MM.1S (cell line): ENCODE data around the gene ZBTB32.

Source experiments
- DNase-seq: peaks from one replicate; pipeline ENCODE4 v3.0.0-alpha.2; 2015
- H2AFZ ChIP-seq: fragments of 300-600 bp; sonication (generic); 2 replicates; pipeline ENCODE4 v1.6.0; 2016; ENCODE audit warnings: antibody characterized with exemption, low read length
- H3F3A ChIP-seq: fragments of 300-600 bp; sonication (generic); 2 replicates; pipeline ENCODE4 v1.6.1; 2016; ENCODE audit warnings: mild to moderate bottlenecking, antibody characterized with exemption, low read length, moderate library complexity, mixed read lengths; ENCODE audit not compliant: insufficient read depth
- H3K27ac ChIP-seq: fragments of 300-600 bp; sonication (generic); 2 replicates; pipeline ENCODE4 v1.5.1; 2016; ENCODE audit warnings: mild to moderate bottlenecking, low read length
- H3K27me3 ChIP-seq: fragments of 300-600 bp; sonication (generic); replicated peaks from 2 replicates; pipeline ENCODE4 v1.6.0; 2016; ENCODE audit warnings: low read length; ENCODE audit not compliant: insufficient read depth
- H3K36me3 ChIP-seq: fragments of 300-600 bp; sonication (generic); replicated peaks from 2 replicates; pipeline ENCODE4 v1.6.1; 2016; ENCODE audit warnings: mild to moderate bottlenecking, low read length, mixed read lengths; ENCODE audit not compliant: insufficient read depth
- H3K4me1 ChIP-seq: fragments of 300-600 bp; sonication (generic); 2 replicates; pipeline ENCODE4 v1.6.1; 2016; ENCODE audit warnings: low read length, mixed read lengths
- H3K4me2 ChIP-seq: fragments of 300-600 bp; sonication (generic); 2 replicates; pipeline ENCODE4 v1.6.0; 2016; ENCODE audit warnings: low read depth, low read length
- H3K4me3 ChIP-seq: fragments of 300-600 bp; sonication (generic); 2 replicates; pipeline ENCODE4 v1.5.1; 2016; ENCODE audit warnings: low read length, mixed read lengths
- H3K79me2 ChIP-seq: fragments of 300-600 bp; sonication (generic); 2 replicates; pipeline ENCODE4 v1.6.1; 2016; ENCODE audit warnings: mixed run types, low read length, mixed read lengths
- H3K9ac ChIP-seq: fragments of 300-600 bp; sonication (generic); 2 replicates; pipeline ENCODE4 v1.6.1; 2016; ENCODE audit warnings: low read length, mixed read lengths
- H3K9me2 ChIP-seq: fragments of 300-600 bp; sonication (generic); replicated peaks from 2 replicates; pipeline ENCODE4 v1.6.1; 2016; ENCODE audit warnings: mild to moderate bottlenecking, low read length, mixed read lengths; ENCODE audit not compliant: insufficient read depth
- H3K9me3 ChIP-seq: fragments of 300-600 bp; sonication (generic); replicated peaks from 2 replicates; pipeline ENCODE4 v1.6.1; 2016; ENCODE audit warnings: mild to moderate bottlenecking, low read length, mixed read lengths; ENCODE audit not compliant: insufficient read depth
- H4K20me1 ChIP-seq: fragments of 300-600 bp; sonication (generic); 2 replicates; pipeline ENCODE4 v1.6.1; 2016; ENCODE audit warnings: mild to moderate bottlenecking, low read length, moderate library complexity, mixed read lengths; ENCODE audit not compliant: insufficient read depth
- CTCF ChIP-seq: fragments of 300-600 bp; sonication (generic); IDR thresholded peaks from 2 replicates; pipeline ENCODE4 v1.5.1; 2016; ENCODE audit warnings: antibody characterized with exemption, low read length, mixed read lengths
- EZH2 ChIP-seq: fragments of 300-600 bp; sonication (generic); optimal IDR thresholded peaks from 2 replicates; pipeline ENCODE3; 2017; ENCODE audit warnings: low read depth, mild to moderate bottlenecking, antibody characterized with exemption, low read length, mixed read lengths
- EZH2phosphoT487 ChIP-seq: fragments of 300-600 bp; sonication (generic); IDR thresholded peaks from 2 replicates; pipeline ENCODE4 v1.6.1; 2018; ENCODE audit warnings: antibody characterized with exemption, low read length

Gene ZBTB32

GRCh38 chr19:35708391-35708790 lies 4.0 kb downstream of the ZBTB32 start:
- Histone ChIP-seq H3K9ac (no peak overlapping the region), H3K4me3 (no peak overlapping the region), H4K20me1 (no peaks in the 10 kb centered on the region), H2AFZ (no peak overlapping the region), H3K36me3 (no peaks in the 10 kb centered on the region), H3F3A (no peaks in the 10 kb centered on the region), H3K79me2 (no peaks in the 10 kb centered on the region), H3K27me3 (peaks cover 53% of the 10 kb centered on the region), H3K27ac (no peak overlapping the region), H3K9me2 (no peaks in the 10 kb centered on the region), H3K4me2 (no peak overlapping the region), H3K9me3 (no peaks in the 10 kb centered on the region), H3K4me1 (peaks cover 5% of the 10 kb centered on the region; the same call in 1 of the 2 replicates)
- TF ChIP-seq EZH2phosphoT487 (no peak), CTCF (no peak), EZH2 (no peak)
- DNase-seq = no peak

GRCh38 chr19:35710784-35711723 lies 6.7 kb downstream of the ZBTB32 start:
- Histone ChIP-seq H3K9me2 (no peaks in the 10 kb centered on the region), H3F3A (peaks cover under 1% of the 10 kb centered on the region; the same call in 1 of the 2 replicates), H3K4me1 (peaks cover 9% of the 10 kb centered on the region), H3K27me3 (peaks cover 59% of the 10 kb centered on the region), H4K20me1 (no peaks in the 10 kb centered on the region), H3K79me2 (no peaks in the 10 kb centered on the region), H3K27ac (no peak overlapping the region), H3K9me3 (no peaks in the 10 kb centered on the region), H3K4me3 (no peak overlapping the region), H3K9ac (no peak overlapping the region), H3K4me2 (no peak overlapping the region), H2AFZ (no peak overlapping the region), H3K36me3 (no peaks in the 10 kb centered on the region)
- TF ChIP-seq EZH2 (no peak), EZH2phosphoT487 (no peak), CTCF (no peak)
- DNase-seq = no peak

- Histone ChIP-seq H3K4me1 (peaks cover 11% of the 10 kb centered on the region), H3K9me2 (no peaks in the 10 kb centered on the region), H3K79me2 (no peaks in the 10 kb centered on the region), H3K4me2 (no peak overlapping the region), H3K9ac (no peak overlapping the region), H2AFZ (no peak overlapping the region), H4K20me1 (no peaks in the 10 kb centered on the region), H3K27me3 (peaks cover 50% of the 10 kb centered on the region), H3F3A (peaks cover 7% of the 10 kb centered on the region; the same call in 1 of the 2 replicates), H3K36me3 (no peaks in the 10 kb centered on the region), H3K4me3 (no peak overlapping the region), H3K9me3 (no peaks in the 10 kb centered on the region), H3K27ac (no peak overlapping the region)
- no peak for TF ChIP-seq CTCF
- TF ChIP-seq EZH2phosphoT487 = no peak
- TF ChIP-seq EZH2 = no peak
- no peak for DNase-seq
Observed at GRCh38 chr19:35712567-35713505, 8.5 kb downstream of the ZBTB32 start.
